ENCODE results near the gene TP63. TPM values are rescaled to one million over a fixed set of nuclear protein-coding genes. Genes with fewer than 3 reads are reported as not detected.

TP63 gene
- total RNA-seq, 2 donors from 2014 or later: 1.6 to 2.3 TPM

DNA sequence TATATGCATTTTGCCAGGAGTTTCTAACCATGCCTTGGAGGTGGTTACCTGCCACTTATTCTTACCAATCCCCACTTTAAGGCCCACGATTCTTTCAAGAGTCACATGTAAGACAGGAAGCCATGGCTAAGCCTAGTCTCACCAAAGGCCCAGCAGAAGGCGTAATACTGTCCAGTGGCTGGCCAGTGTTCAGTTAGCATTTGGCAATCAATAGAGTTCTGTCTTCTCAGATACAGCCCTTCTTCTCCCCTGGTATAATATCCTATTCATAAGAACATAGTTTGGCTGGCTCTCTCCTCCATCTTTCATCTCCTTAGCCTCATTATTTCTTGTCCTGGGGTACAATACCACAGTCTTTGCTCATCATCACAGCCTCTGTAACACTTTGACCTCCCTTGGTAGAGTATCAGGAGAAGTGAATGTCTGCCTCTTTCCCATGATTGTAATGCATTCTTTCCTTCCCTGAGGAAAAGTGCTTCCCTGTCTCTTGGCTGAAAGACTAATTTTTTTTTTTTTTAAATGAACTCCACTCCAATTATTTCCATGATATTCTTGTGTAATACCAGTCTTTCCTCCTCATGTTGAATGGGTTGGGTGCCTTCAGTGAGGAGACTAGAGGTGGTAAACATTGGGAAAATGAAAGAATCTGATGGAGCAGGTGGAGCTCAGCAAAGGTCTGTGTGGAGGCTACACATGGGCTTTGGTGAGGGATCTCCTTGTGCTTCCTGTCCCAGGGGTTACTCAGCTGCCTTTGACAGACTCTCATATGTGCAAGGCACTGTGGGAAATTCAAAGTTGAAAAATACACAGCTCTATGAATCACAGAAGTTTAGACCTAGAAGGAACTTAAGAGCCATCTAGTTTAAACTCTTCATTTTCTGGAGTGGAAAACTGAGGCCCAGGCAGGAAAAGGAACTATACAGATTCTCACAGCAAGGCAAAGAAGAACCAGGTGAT is 271.3 kb downstream of the TP63 start:
- Mint-ChIP-seq H3K9me3 (no peaks in the 10 kb centered on the region), H3K36me3 (ENCODE audit: insufficient read depth in 2 of 2) (no peaks in the 10 kb centered on the region), H3K27me3 (ENCODE audit: low read depth) (peaks cover 6% of the 10 kb centered on the region), H3K27ac (no peak overlapping the region), H3K4me3 (no peak overlapping the region), H3K4me1 (ENCODE audit: low read depth) (no peaks in the 10 kb centered on the region)
- ATAC-seq (replicated peaks in 1 of 2): no peak
- no peak for DNase-seq

- Mint-ChIP-seq H3K27me3 (ENCODE audit: low read depth) (peaks cover 6% of the 10 kb centered on the region), H3K4me3 (no peak overlapping the region), H3K9me3 (no peaks in the 10 kb centered on the region), H3K36me3 (ENCODE audit: insufficient read depth in 2 of 2) (no peaks in the 10 kb centered on the region), H3K27ac (no peak overlapping the region), H3K4me1 (ENCODE audit: low read depth) (no peaks in the 10 kb centered on the region)
- DNase-seq (no peak), ATAC-seq (replicated peaks in 1 of 2) (no peak)
These were observed 272.5 kb downstream of the TP63 start for GRCh38 chr3:189903562-189904250.

DNA sequence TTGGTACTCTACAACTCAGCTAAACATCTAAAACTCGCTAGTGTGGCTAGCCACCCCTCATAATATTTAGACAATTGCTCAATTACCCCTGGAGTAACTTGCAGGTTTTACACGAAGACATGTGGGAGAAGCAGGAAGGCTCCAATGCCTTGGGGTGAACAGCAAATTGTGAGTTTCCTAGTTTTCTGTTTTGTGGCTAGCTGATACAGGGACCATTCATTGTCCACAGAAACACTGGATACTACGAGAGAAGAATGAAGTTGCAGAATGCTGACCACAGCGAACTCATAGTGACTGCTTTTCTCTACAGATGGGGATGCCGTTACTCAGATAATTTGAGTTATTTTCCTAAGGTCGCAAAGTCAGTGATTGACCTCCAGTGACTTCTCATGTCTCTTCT is 276.6 kb downstream of the TP63 start:
- ATAC-seq (replicated peaks in 1 of 2) (no peak), DNase-seq (no peak)
- Mint-ChIP-seq H3K4me3 (no peak overlapping the region), H3K4me1 (ENCODE audit: low read depth) (no peaks in the 10 kb centered on the region), H3K9me3 (no peaks in the 10 kb centered on the region), H3K27me3 (ENCODE audit: low read depth) (peaks cover 6% of the 10 kb centered on the region), H3K27ac (no peak overlapping the region), H3K36me3 (ENCODE audit: insufficient read depth in 2 of 2) (no peaks in the 10 kb centered on the region)

GRCh38 chr3:189908646-189909045 is 277.5 kb downstream of the TP63 start:
- DNase-seq: no peak
- H3K4me1 Mint-ChIP-seq (ENCODE audit: low read depth): no peaks in the 10 kb centered on the region

GRCh38 chr3:189909139-189909538 is 277.9 kb downstream of the TP63 start:
- no peak for DNase-seq
- H3K9me3 Mint-ChIP-seq: no peaks in the 10 kb centered on the region
- H3K27ac Mint-ChIP-seq: peak overlapping the region; percentile 72
- H3K4me3 Mint-ChIP-seq: no peak overlapping the region
- no peak for ATAC-seq (replicated peaks in 1 of 2)
- peaks cover 6% of the 10 kb centered on the region for H3K27me3 Mint-ChIP-seq (ENCODE audit: low read depth)
- H3K36me3 Mint-ChIP-seq (ENCODE audit: insufficient read depth in 2 of 2): no peaks in the 10 kb centered on the region
- no peaks in the 10 kb centered on the region for H3K4me1 Mint-ChIP-seq (ENCODE audit: low read depth)

More at GRCh38 chr3:189908646-189909045, 277.5 kb downstream of the TP63 start:
- Mint-ChIP-seq H3K27me3 (ENCODE audit: low read depth) (peaks cover 6% of the 10 kb centered on the region), H3K36me3 (ENCODE audit: insufficient read depth in 2 of 2) (no peaks in the 10 kb centered on the region), H3K27ac (peak overlapping the region; percentile 72), H3K4me3 (no peak overlapping the region), H3K9me3 (no peaks in the 10 kb centered on the region)
- ATAC-seq (replicated peaks in 1 of 2): no peak

DNA sequence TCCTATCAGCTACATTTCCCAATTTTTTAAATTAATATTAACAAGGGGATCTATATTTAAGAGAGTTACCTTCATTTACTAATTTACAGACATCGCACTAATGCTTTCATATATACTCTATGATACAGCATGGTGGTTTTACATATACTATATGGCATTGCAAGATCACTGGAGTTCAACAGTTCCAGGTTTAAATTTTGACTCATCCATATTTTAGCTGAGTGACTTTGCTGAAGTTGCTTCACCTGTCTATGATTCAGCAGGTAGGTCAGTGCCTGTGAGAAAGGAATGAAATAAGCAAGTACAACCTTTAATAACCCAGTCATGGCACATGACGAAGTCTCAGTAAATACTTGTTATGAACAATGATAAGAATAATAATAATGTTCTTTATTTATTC is 278.4 kb downstream of the TP63 start:
- ATAC-seq (replicated peaks in 1 of 2) (no peak), DNase-seq (no peak)
- Mint-ChIP-seq H3K9me3 (no peaks in the 10 kb centered on the region), H3K27ac (no peak overlapping the region), H3K4me3 (no peak overlapping the region), H3K4me1 (ENCODE audit: low read depth) (peaks cover 1% of the 10 kb centered on the region), H3K36me3 (ENCODE audit: insufficient read depth in 2 of 2) (no peaks in the 10 kb centered on the region), H3K27me3 (ENCODE audit: low read depth) (peaks cover 6% of the 10 kb centered on the region)

GRCh38 chr3:189911001-189911400 is 279.8 kb downstream of the TP63 start:
- ATAC-seq (replicated peaks in 1 of 2): no peak
- Mint-ChIP-seq H3K9me3 (no peaks in the 10 kb centered on the region), H3K36me3 (ENCODE audit: insufficient read depth in 2 of 2) (no peaks in the 10 kb centered on the region), H3K27ac (no peak overlapping the region), H3K27me3 (ENCODE audit: low read depth) (peaks cover 14% of the 10 kb centered on the region), H3K4me1 (ENCODE audit: low read depth) (peaks cover 11% of the 10 kb centered on the region), H3K4me3 (no peak overlapping the region)
- no peak for DNase-seq

DNA sequence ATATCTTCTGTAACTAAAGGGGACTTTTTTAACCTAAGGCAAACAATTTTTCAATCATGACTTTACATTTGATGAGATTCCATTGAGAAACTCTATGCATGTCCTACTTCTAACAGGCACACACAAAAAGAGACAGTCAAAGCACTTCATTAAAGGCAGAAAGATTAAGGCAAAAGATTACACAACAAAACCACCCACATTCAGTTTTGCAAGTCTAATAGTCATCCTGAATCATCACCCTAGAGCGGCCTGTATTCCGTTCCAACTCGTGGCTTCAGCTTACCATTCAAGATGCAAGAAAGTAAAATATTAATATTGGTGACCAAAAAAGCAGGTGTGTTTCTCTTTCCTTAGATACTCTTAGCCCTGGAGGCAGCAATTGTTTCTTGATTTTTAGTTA is 283.6 kb downstream of the TP63 start:
- Mint-ChIP-seq H3K27me3 (ENCODE audit: low read depth) (peaks cover 8% of the 10 kb centered on the region), H3K4me1 (ENCODE audit: low read depth) (peaks cover 11% of the 10 kb centered on the region), H3K36me3 (ENCODE audit: insufficient read depth in 2 of 2) (peaks cover 0 to 1% of the 10 kb centered on the region in 2 donors), H3K27ac (no peak overlapping the region), H3K4me3 (no peak overlapping the region), H3K9me3 (no peaks in the 10 kb centered on the region)
- DNase-seq: peak in 1 of 2 donors; percentile 13
- ATAC-seq (replicated peaks in 1 of 2): peak; percentile 53 to 72

GRCh38 chr3:189921770-189922169 is 290.6 kb downstream of the TP63 start:
- peaks cover 0 to 2% of the 10 kb centered on the region in 2 donors for H3K9me3 Mint-ChIP-seq
- H3K36me3 Mint-ChIP-seq (ENCODE audit: insufficient read depth in 2 of 2): peaks cover 0 to 1% of the 10 kb centered on the region in 2 donors
- ATAC-seq (replicated peaks in 1 of 2): no peak
- H3K27ac Mint-ChIP-seq: no peak overlapping the region
- no peak overlapping the region for H3K4me3 Mint-ChIP-seq
- H3K27me3 Mint-ChIP-seq (ENCODE audit: low read depth): no peaks in the 10 kb centered on the region
- no peak for DNase-seq
- no peaks in the 10 kb centered on the region for H3K4me1 Mint-ChIP-seq (ENCODE audit: low read depth)

DNA sequence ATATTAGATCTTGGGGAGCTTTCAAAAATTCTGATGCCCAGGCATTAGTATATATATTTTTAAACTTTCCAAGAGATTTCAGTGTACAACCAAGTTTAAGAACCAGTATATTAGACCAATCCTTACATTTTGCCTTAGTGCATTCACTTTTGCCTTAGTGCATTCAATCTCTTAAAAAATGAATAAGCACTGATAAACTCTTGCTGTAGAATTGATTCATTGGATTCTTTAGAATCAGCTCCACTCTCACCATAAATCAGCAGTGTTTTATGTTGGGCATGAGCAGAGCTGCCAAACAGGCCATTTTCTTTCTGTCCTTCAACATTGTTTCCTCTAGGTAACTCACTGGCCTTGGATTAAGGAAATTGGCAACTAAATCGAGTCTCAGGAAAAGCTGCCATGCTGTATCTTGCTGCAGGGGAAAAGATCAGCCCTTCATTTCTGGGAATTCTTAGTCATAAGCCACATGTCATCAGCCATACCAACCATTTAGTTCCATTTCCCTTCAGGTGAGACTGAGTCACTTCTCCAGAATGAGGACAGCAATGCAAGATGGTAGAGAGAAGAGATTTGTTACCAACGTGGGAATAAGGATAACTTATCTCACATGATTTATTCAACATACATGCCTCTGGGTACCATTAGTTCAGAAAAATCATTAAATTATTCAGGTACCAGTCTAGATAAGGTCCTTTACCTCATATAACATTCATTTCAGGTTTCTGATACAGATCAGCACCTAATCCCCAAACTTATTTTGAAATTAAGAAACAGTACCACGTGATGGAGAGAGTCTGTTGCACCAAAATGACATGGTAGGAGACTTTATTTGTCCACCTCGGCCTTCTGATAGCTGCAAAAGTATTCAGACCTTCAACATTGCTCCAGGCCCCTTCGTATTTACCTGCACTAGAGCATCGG is 297.0 kb downstream of the TP63 start:
- Mint-ChIP-seq H3K4me3 (peak overlapping the region; percentile 47 to 58), H3K9me3 (peaks cover 1 to 5% of the 10 kb centered on the region in 2 donors), H3K27me3 (ENCODE audit: low read depth) (no peaks in the 10 kb centered on the region), H3K27ac (peak overlapping the region; percentile 83), H3K4me1 (ENCODE audit: low read depth) (peaks cover 24% of the 10 kb centered on the region), H3K36me3 (ENCODE audit: insufficient read depth in 2 of 2) (peaks cover 0 to 3% of the 10 kb centered on the region in 2 donors)
- ATAC-seq (replicated peaks in 1 of 2) (peak; percentile 93 to 95), DNase-seq (peak; percentile 8 to 15)

- H3K4me1 Mint-ChIP-seq (ENCODE audit: low read depth): no peaks in the 10 kb centered on the region
- H3K36me3 Mint-ChIP-seq (ENCODE audit: insufficient read depth in 2 of 2): peaks cover 0 to 1% of the 10 kb centered on the region in 2 donors
- no peak overlapping the region for H3K4me3 Mint-ChIP-seq
- no peaks in the 10 kb centered on the region for H3K27me3 Mint-ChIP-seq (ENCODE audit: low read depth)
- no peak for DNase-seq
- ATAC-seq (replicated peaks in 1 of 2): no peak
- peaks cover 1 to 4% of the 10 kb centered on the region in 2 donors for H3K9me3 Mint-ChIP-seq
- no peak overlapping the region for H3K27ac Mint-ChIP-seq
These were observed 305.2 kb downstream of the TP63 start for GRCh38 chr3:189936201-189936945.

Data from activated T-cell treated with anti-CD3 and anti-CD28 coated beads, Interleukin-2, amount 50 U/mL, for 72 hours (primary cell).